ENCODE results near the gene HMGXB4. TPM values are rescaled to one million over a fixed set of nuclear protein-coding genes. Genes with fewer than 3 reads are reported as not detected.

HMGXB4 gene, protein sequence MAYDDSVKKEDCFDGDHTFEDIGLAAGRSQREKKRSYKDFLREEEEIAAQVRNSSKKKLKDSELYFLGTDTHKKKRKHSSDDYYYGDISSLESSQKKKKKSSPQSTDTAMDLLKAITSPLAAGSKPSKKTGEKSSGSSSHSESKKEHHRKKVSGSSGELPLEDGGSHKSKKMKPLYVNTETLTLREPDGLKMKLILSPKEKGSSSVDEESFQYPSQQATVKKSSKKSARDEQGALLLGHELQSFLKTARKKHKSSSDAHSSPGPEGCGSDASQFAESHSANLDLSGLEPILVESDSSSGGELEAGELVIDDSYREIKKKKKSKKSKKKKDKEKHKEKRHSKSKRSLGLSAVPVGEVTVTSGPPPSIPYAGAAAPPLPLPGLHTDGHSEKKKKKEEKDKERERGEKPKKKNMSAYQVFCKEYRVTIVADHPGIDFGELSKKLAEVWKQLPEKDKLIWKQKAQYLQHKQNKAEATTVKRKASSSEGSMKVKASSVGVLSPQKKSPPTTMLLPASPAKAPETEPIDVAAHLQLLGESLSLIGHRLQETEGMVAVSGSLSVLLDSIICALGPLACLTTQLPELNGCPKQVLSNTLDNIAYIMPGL
- 10 to 100 TPM; 10.8 to 19.0 (median 16.1) TPM for total RNA-seq

DNA sequence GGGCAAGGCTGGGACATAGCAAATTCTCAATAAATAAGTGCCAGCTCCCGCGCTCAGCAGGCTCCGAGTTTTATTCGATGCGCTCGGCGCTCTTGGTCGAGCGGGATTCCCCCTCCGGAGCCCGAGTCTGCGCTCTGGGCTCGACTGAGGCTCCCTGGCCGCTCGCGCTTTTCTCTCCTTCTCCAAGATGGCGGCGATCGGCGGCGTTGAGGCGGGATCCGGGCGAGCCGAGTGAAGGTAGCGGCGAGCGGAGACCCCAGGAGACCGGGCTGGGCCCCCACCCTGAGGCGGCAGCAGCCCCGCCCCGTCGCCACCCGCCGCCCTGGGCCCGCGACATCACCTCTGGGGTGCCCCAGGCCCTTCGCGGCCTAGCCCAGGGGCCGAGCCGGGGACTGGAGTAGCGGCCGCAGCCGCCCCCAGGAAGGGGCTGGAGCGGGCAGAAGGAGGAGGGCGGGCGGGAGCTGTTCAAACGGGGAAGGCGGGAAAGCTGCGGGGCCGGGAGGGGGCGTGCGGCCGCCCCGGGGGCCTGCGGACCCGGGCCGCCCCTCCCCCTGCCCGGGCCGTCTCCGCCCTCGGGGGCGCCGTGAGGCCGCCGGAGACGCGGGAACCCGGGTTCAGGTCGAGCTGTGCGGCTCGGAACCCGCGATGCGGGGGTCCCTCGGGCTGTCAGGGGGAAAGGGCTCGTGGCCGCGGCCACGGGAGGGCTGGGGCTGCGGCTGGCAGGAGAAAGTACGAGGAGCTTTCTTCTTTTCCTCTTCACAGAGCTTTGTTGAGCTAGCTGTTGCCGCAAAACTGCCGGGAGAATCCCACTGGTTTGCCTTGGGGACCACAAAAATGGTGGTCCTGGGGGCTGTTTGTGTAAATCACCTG is at the start of gene HMGXB4:
HMGXB4 (plus strand) TSS at position 173 of the 870 bp plus-strand sequence. CDS start 4,898 bp downstream, outside the sequence.
- ATAC-seq: peak; percentile 96
- 0% methylated on average over 2 to 13 of the region's 84 CpGs for WGBS, 2 donors (ENCODE audit: low coverage in 1 of 2)

DNA sequence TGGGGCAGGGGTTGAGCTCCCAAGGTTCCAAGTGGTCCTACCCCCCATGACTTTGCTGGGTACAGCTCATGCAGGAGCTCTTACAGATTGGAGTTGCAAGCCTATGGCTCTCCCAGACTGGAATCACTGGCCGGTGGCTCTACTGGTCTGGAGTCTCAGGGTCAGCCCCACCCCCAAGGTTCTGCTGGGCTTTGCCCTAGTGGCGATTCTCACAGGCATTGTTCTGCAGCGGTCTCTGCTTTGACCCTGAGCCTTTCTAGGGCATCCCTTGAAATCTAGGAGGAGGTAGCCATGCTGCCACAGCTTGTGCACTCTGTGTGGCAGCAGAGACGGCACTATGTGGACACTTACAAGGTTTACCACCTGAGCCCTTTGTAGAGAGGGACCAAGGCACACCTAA is 49.3 kb upstream of the HMGXB4 start:
- no peaks in the 10 kb centered on the region for H3K36me3 ChIP-seq
- no peak overlapping the region for H3K4me3 ChIP-seq
- H3K27ac ChIP-seq: no peak overlapping the region
- ATAC-seq: no peak
- peaks cover 10% of the 10 kb centered on the region for H3K27me3 ChIP-seq
- H3K9me3 ChIP-seq: no peaks in the 10 kb centered on the region
- 86 to 100% methylated on average over 1 of the region's 4 CpGs for WGBS, 2 donors (ENCODE audit: low coverage in 1 of 2)
- peaks cover 0 to 16% (median 0%) of the 10 kb centered on the region in 3 donors for H3K4me1 ChIP-seq
- TF ChIP-seq POLR2AphosphoS5 (IDR thresholded peaks at IDR 0.05) (no peak), EP300 (IDR thresholded peaks at IDR 0.05) (no peak), POLR2A (IDR thresholded peaks at IDR 0.05) (no peak)
- TF ChIP-seq, protein P1, sequence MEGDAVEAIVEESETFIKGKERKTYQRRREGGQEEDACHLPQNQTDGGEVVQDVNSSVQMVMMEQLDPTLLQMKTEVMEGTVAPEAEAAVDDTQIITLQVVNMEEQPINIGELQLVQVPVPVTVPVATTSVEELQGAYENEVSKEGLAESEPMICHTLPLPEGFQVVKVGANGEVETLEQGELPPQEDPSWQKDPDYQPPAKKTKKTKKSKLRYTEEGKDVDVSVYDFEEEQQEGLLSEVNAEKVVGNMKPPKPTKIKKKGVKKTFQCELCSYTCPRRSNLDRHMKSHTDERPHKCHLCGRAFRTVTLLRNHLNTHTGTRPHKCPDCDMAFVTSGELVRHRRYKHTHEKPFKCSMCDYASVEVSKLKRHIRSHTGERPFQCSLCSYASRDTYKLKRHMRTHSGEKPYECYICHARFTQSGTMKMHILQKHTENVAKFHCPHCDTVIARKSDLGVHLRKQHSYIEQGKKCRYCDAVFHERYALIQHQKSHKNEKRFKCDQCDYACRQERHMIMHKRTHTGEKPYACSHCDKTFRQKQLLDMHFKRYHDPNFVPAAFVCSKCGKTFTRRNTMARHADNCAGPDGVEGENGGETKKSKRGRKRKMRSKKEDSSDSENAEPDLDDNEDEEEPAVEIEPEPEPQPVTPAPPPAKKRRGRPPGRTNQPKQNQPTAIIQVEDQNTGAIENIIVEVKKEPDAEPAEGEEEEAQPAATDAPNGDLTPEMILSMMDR (IDR thresholded peaks at IDR 0.05): no peak

More for the DNA sequence above, at the start of gene HMGXB4:
- Histone ChIP-seq H3K27ac (peak within 1 kb of the TSS; percentile 80 to 99 (median 92)), H3K9me3 (no peaks in the 10 kb centered on the region), H3K27me3 (no peaks in the 10 kb centered on the region), H3K36me3 (peaks cover 0 to 5% of the 10 kb centered on the region in 2 donors), H3K4me1 (peaks cover 0 to 28% (median 3%) of the 10 kb centered on the region in 3 donors), H3K4me3 (peak within 1 kb of the TSS; percentile 71 to 73)
- TF ChIP-seq POLR2A (IDR thresholded peaks at IDR 0.05) (no peak), POLR2AphosphoS5 (IDR thresholded peaks at IDR 0.05) (no peak)
- TF ChIP-seq, protein P1 (IDR thresholded peaks at IDR 0.05): peak in 2 of 4 experiments; percentile 21 to 37

DNA sequence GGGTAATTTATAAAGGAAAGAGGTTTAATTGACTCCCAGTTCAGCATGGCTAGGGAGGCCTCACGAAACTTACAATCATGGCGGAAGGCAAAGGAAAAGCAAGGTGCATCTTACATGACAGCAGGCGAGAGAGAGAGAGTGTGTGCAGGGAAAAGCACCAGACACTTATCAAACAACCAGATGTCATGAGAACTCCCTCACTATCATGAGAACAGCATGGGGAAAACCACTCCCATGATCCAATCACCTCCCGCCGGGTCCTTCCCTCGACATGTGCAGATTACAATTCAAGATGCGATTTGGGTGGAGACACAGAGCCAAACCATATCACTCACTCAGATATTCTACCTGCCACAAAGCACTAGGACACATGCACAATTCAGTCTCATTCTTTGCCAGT is 48.1 kb upstream of the HMGXB4 start:
- 91 to 95% methylated on average over 7 of the region's 7 CpGs for WGBS, 2 donors (ENCODE audit: low coverage in 1 of 2)
- no peak for ATAC-seq
- peaks cover 10% of the 10 kb centered on the region for H3K27me3 ChIP-seq
- TF ChIP-seq, protein P1 (IDR thresholded peaks at IDR 0.05): no peak
- TF ChIP-seq POLR2AphosphoS5 (IDR thresholded peaks at IDR 0.05) (no peak), EP300 (IDR thresholded peaks at IDR 0.05) (no peak), POLR2A (IDR thresholded peaks at IDR 0.05) (no peak)
- peaks cover 0 to 16% (median 0%) of the 10 kb centered on the region in 3 donors for H3K4me1 ChIP-seq
- H3K4me3 ChIP-seq: no peak overlapping the region
- H3K27ac ChIP-seq: no peak overlapping the region
- no peaks in the 10 kb centered on the region for H3K9me3 ChIP-seq
- no peaks in the 10 kb centered on the region for H3K36me3 ChIP-seq

DNA sequence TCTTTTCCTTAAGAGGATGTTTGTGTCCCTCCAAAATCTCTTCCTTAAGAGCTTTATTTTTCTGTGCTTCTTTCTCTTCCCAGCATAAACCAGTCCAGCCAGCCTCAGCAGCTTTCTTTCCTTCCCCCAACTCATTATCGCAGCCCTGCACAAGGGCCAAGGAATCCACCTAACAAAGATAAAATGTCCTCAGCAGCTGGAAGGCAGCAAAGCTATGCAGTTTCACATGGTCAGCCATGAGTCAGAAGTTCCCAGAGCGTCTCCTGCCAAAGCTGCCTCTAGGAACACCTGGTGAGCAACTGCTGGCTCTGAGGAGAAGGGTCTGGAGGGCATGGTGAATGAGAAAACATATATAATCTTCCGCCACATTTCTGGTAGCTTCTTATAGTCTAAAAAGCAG is 45.3 kb upstream of the HMGXB4 start:
- Histone ChIP-seq H3K9me3 (no peaks in the 10 kb centered on the region), H3K36me3 (no peaks in the 10 kb centered on the region), H3K27me3 (peaks cover 16% of the 10 kb centered on the region), H3K4me3 (no peak overlapping the region), H3K4me1 (no peaks in the 10 kb centered on the region), H3K27ac (no peak overlapping the region)
- ATAC-seq: no peak
- 24% methylated on average over 3 of the region's 3 CpGs; no CpG with 5 or more reads in 1 of the 2 donors for WGBS, 2 donors (ENCODE audit: low coverage in 1 of 2)
- TF ChIP-seq POLR2A (IDR thresholded peaks at IDR 0.05) (no peak), POLR2AphosphoS5 (IDR thresholded peaks at IDR 0.05) (no peak)

DNA sequence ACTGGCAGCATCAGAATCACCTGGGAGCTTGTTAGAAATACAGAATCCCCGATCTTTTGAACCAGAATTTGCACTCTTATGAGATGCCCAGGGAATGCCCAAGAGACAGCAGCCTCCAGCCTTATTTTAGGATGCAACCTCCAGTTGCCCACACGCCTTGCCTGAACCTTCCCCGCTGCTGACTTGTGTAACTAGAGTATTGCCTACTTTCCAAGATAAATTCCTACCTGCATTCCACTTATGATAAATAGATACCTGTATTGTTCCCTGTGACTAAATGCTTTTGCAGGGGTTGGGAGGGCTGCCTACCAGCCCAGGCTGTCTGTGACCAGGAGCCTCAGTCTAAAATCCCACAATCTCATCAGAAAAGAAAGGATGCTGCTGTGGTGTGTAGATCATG is 44.3 kb upstream of the HMGXB4 start:
- Histone ChIP-seq H3K9me3 (peaks cover 0 to 2% (median 0%) of the 10 kb centered on the region in 3 donors), H3K4me1 (no peaks in the 10 kb centered on the region), H3K36me3 (no peaks in the 10 kb centered on the region), H3K27me3 (peaks cover 16% of the 10 kb centered on the region), H3K27ac (no peak overlapping the region), H3K4me3 (no peak overlapping the region)
- WGBS, 2 donors (ENCODE audit: low coverage in 1 of 2): 64% methylated on average over 3 of the region's 3 CpGs; no CpG with 5 or more reads in 1 of the 2 donors
- ATAC-seq: no peak
- TF ChIP-seq EP300 (IDR thresholded peaks at IDR 0.05) (no peak), POLR2AphosphoS5 (IDR thresholded peaks at IDR 0.05) (no peak), POLR2A (IDR thresholded peaks at IDR 0.05) (no peak)
- TF ChIP-seq, protein P1 (IDR thresholded peaks at IDR 0.05): no peak

Measured in gastroesophageal sphincter (tissue), 4 donors.